ENCODE results near the gene TRIO. TPM values are rescaled to one million over a fixed set of nuclear protein-coding genes. Genes with fewer than 3 reads are reported as not detected.

The TRIO gene
- total RNA-seq, 1 donor from 2014 or later = 170 TPM

DNA sequence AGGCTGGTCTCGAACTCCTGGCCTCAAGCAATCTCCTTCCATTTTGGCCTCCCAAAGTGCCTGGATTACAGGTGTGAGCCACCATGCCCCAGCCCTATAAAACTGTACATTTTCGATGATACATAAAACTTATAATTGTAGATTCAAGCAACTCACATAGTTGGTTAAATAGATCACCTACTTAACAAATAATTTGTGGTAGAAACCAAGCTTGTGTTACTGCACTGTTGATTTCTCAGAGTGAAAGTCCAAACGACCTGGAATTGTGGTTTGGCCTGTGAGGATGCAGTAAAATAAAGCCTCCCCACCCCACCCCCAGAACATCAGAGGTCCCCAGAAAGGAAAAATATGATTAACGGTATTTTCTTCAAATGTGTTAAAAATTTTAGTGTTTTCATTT is 92.7 kb downstream of the TRIO start:
- TF ChIP-seq, protein P1, sequence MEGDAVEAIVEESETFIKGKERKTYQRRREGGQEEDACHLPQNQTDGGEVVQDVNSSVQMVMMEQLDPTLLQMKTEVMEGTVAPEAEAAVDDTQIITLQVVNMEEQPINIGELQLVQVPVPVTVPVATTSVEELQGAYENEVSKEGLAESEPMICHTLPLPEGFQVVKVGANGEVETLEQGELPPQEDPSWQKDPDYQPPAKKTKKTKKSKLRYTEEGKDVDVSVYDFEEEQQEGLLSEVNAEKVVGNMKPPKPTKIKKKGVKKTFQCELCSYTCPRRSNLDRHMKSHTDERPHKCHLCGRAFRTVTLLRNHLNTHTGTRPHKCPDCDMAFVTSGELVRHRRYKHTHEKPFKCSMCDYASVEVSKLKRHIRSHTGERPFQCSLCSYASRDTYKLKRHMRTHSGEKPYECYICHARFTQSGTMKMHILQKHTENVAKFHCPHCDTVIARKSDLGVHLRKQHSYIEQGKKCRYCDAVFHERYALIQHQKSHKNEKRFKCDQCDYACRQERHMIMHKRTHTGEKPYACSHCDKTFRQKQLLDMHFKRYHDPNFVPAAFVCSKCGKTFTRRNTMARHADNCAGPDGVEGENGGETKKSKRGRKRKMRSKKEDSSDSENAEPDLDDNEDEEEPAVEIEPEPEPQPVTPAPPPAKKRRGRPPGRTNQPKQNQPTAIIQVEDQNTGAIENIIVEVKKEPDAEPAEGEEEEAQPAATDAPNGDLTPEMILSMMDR (conservative IDR thresholded peaks at IDR 0.05; ENCODE audit: low read depth, low read length) = no peak
- H3K4me3 ChIP-seq (ENCODE audit: low read depth, low read length) = no peak overlapping the region
- no peak for DNase-seq (ENCODE audit: low read depth)

DNA sequence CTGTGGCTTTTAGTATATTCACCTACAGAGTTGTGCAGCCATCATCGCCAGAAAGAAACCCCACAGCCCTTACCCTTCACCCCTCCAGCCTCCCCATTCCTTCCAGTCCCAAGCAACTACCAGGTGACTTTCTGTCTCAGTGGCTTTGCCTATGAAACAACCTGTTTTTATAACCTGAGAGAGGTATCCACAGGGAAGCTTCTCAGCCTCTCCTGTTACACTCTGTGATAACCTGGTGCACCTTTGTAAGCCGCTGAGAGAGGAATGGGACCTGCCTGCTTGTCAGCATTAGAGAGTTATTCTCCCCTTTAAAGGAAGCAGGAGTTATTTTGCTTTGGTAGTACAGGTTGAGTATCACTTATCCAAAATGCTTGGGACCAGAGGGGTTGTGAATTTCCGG is 93.6 kb downstream of the TRIO start:
- no peak for DNase-seq (ENCODE audit: low read depth)
- no peak overlapping the region for H3K4me3 ChIP-seq (ENCODE audit: low read depth, low read length)
- TF ChIP-seq, protein P1 (conservative IDR thresholded peaks at IDR 0.05; ENCODE audit: low read depth, low read length) = no peak

DNA sequence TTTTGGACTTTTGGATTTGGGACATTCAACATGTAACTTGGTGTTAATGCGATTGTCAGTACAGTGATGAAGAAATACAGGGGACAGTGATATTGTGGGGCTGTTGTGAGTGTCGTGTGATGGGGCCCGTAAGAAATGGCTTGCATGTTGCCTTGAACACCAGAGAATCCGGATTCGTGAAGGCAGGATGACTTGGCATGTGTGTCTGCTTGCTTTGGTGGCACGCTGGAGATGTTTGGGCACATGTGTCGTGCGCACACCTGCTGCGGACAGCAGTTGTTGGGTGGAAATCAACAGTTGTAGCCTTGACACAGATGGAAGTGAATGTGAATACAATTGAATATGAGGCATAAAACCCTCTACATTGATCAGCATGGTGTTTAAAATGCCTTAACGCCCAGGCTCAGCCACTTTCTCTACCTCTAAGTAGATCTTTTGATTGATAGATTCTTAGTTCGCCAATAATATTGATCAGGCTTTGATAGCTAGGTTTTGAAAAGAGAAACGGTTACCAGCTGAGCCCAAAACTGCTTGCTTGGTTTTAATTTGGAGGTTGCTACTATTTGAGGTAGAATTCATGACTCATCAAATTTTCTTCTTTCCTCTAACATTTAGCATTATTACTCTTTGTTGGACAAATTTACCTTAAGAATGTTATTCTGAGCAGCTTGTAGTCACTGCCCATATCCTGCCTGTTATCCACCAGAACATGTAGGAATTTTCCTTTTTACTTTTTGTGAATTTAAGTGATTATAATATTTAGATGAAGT is 94.4 kb downstream of the TRIO start:
- H3K4me3 ChIP-seq (ENCODE audit: low read depth, low read length) = no peak overlapping the region
- TF ChIP-seq, protein P1 (conservative IDR thresholded peaks at IDR 0.05; ENCODE audit: low read depth, low read length) = no peak
- no peak for DNase-seq (ENCODE audit: low read depth)

DNA sequence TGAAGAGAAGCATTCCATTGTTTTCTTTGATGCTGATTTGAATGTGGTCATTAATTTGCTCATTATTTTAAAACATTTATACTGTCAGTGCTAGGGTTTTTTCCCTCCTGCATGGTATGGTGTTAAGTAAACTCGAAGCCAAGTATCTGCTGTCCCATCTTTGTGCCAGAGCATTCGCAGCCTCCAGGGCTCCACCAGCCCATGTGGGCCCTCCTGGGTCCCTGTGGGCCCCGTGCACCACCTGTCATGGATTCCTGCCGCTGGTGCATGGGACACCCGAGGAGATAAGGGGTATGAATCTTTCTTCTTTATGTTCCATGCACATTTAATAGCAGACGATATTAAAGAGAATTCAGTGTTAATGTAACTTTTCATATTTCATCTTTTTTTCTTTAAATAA is 95.1 kb downstream of the TRIO start:
- DNase-seq (ENCODE audit: low read depth) = no peak
- TF ChIP-seq, protein P1 (conservative IDR thresholded peaks at IDR 0.05; ENCODE audit: low read depth, low read length) = no peak
- H3K4me3 ChIP-seq (ENCODE audit: low read depth, low read length) = no peak overlapping the region

DNA sequence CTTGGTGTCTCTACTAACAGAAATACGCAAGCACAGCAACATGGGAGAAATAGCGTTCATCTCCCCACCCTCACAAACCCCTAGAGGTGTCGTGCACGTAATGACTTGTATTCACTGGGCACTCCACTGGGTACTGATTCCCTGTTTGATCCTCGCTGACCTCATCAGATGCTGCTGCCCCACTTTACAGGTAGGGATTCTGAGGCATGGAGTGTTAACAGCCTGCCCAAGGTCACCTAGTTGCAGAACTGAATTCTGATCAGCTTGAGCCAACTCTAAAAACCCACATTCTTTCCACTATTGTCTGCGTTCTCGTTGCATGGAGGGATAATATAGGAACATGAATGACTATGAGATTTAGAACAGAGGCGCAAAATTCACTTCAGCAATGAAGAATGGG is 96.3 kb downstream of the TRIO start:
- TF ChIP-seq, protein P1 (conservative IDR thresholded peaks at IDR 0.05; ENCODE audit: low read depth, low read length) = no peak
- H3K4me3 ChIP-seq (ENCODE audit: low read depth, low read length) = no peak overlapping the region
- DNase-seq (ENCODE audit: low read depth) = no peak

DNA sequence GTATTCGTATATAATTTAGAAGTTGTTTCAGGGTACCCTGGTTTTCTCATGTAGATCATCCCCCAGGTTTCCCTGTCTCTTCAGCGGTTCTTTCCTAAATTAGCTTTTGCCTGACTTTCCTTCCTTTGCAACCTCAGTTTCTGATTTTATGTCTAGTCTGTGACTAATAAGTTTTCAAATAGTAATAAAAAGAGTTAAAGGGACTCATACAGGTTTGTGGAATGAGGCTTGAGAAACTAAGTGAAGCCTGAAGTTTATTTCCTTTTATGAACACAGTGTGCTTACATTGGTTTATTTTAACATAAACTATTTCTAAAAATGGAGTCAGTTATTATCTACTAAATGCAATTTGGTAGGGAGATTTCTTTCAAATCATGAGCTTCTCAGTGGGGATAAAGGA is 96.8 kb downstream of the TRIO start:
- H3K4me3 ChIP-seq (ENCODE audit: low read depth, low read length) = no peak overlapping the region
- DNase-seq (ENCODE audit: low read depth) = no peak
- TF ChIP-seq, protein P1 (conservative IDR thresholded peaks at IDR 0.05; ENCODE audit: low read depth, low read length) = no peak

DNA sequence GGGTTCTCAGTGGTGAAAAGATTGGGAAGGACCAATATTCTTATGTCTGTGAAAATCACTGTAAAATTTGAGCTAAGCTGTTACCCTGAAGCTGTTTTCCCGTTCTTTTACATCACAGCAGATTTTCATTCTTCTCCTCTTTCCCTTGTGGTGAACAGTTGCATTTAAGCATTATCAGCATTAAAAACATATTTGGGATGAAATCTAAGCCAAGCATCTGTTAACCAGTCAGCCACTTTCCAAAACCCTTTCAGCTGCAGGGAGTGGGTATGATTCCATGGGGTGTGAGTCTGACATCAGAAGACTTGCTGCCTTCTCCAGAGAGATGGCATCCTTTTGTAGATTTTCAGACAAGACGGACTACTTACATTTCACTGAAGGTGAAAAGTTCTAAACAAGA is 97.2 kb downstream of the TRIO start:
- DNase-seq (ENCODE audit: low read depth) = no peak
- H3K4me3 ChIP-seq (ENCODE audit: low read depth, low read length) = no peak overlapping the region
- TF ChIP-seq, protein P1 (conservative IDR thresholded peaks at IDR 0.05; ENCODE audit: low read depth, low read length) = no peak
